GM06990 (cell line): ENCODE measurements around the gene BLID.

Experiments used
- DNase-seq: peaks from one replicate; pipeline ENCODE4 v3.0.0-alpha.2; 2011; ENCODE audit not compliant: insufficient read length; ENCODE audit errors: extremely low read depth
- H3K27me3 ChIP-seq: replicated peaks from 2 replicates; pipeline ENCODE4 v1.6.0; 2011; ENCODE audit warnings: low read length; ENCODE audit not compliant: control insufficient read depth, insufficient read depth
- H3K36me3 ChIP-seq: 2 replicates; pipeline ENCODE4 v1.5.1; 2011; ENCODE audit warnings: low read length; ENCODE audit not compliant: control insufficient read depth, insufficient read depth
- H3K4me3 ChIP-seq: replicated peaks from 2 replicates; pipeline ENCODE4 v1.5.1; 2011; ENCODE audit warnings: low read depth, mild to moderate bottlenecking, control low read depth, low read length
- CTCF ChIP-seq: IDR thresholded peaks from 2 replicates; pipeline ENCODE4 v1.5.1; 2011; ENCODE audit warnings: low read length, control low read depth, mild to moderate bottlenecking, inconsistent platforms; ENCODE audit not compliant: insufficient read depth, poor library complexity, severe bottlenecking

Gene BLID

GRCh38 chr11:122103321-122103720 lies 12.7 kb downstream of the BLID start:
- Histone ChIP-seq H3K27me3 (peaks cover 1% of the 10 kb centered on the region; the same call in 1 of the 2 replicates), H3K36me3 (no peaks in the 10 kb centered on the region), H3K4me3 (no peak overlapping the region)
- no peak for DNase-seq
- TF ChIP-seq CTCF: no peak

DNA sequence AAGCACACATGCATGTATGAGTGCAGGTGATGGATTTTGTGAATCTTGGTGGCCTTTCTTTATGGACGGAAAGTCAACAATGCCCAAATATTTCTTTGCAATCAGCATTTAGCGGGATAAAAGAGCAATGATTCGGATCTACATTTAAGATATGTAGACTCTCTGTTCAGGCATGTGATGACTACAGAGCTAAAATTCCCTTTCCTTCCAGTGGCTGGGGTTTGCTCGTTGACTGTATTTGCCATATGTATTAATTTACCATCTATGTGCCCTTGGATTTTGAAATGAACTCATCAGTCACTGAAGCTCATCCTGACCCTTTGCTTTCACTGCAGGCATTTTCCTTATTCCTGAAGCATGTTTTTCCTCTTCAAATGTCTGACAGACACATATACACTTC lies 13.6 kb downstream of the BLID start:
- no peak overlapping the region for H3K4me3 ChIP-seq
- H3K36me3 ChIP-seq: no peaks in the 10 kb centered on the region
- no peak for DNase-seq
- TF ChIP-seq CTCF: no peak
- H3K27me3 ChIP-seq: peaks cover 1% of the 10 kb centered on the region; the same call in 1 of the 2 replicates

- H3K4me3 ChIP-seq: no peak overlapping the region
- TF ChIP-seq CTCF: no peak
- no peak for DNase-seq
- no peaks in the 10 kb centered on the region for H3K36me3 ChIP-seq
- H3K27me3 ChIP-seq: peaks cover 1% of the 10 kb centered on the region; the same call in 1 of the 2 replicates
Measured at GRCh38 chr11:122101625-122102291, 14.3 kb downstream of the BLID start.

- no peaks in the 10 kb centered on the region for H3K36me3 ChIP-seq
- DNase-seq: no peak
- no peak overlapping the region for H3K4me3 ChIP-seq
- H3K27me3 ChIP-seq: peaks cover 1% of the 10 kb centered on the region; the same call in 1 of the 2 replicates
- TF ChIP-seq CTCF: no peak
Measured at GRCh38 chr11:122100756-122101080, 15.3 kb downstream of the BLID start.

- Histone ChIP-seq H3K27me3 (peaks cover 1% of the 10 kb centered on the region; the same call in 1 of the 2 replicates), H3K4me3 (no peak overlapping the region), H3K36me3 (no peaks in the 10 kb centered on the region)
- no peak for DNase-seq
- TF ChIP-seq CTCF: no peak
Measured at GRCh38 chr11:122100037-122100755, 15.8 kb downstream of the BLID start.
